Adrenal gland (tissue), 5 donors: ENCODE measurements around the gene TMUB2.
"Not testable (repeated sequence)": the region's sequence is repeated elsewhere in the genome, so short reads cannot be mapped to it uniquely, and the experiment has no call there.

Source experiments
- POLR2A ChIP-seq, 2 donors: fragments of 450-650 bp; IDR thresholded peaks; one replicate each; pipeline ENCODE4 v1.6.1; 2017; ENCODE audit warnings: antibody characterized with exemption in 2 of 2, mild to moderate bottlenecking in 2 of 2, moderate library complexity in 1 of 2
- TF ChIP-seq, protein P1 (sequence below), 6 experiments: fragments of 450-650 bp in 4 of 6; fragments of 200-600 bp in 2 of 6; sonication (generic) in 1 of 6; IDR thresholded peaks; 1 replicate in 5 of 6; 2 replicates in 1 of 6; pipeline versions ENCODE4 v1.5.1 to v1.8.0; 2016 to 2021; ENCODE audit warnings: antibody characterized with exemption in 6 of 6, mild to moderate bottlenecking in 2 of 6, moderate library complexity in 1 of 6
- donor health status: DM: no; HTN: no; CAD: no.

DNA sequence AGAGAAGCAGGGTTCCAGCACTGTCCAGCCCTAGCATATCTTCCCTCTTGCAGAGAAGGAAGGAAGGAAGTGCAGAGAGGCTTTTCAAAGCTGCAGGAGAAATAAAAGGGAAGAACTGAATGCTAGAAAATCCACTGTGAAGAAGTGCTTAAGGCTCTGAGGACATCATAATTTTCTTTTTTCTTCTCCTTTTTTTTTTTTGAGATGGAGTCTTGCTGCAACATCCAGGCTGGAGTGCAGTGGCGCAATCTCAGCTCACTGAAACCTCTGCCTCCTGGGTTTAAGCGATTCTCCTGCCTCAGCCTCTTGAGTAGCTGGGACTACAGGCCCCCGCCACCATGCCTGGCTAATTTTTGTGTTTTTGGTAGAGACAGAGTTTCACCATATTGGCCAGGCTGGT is 37.7 kb upstream of the TMUB2 start:
- TF ChIP-seq, protein P1, sequence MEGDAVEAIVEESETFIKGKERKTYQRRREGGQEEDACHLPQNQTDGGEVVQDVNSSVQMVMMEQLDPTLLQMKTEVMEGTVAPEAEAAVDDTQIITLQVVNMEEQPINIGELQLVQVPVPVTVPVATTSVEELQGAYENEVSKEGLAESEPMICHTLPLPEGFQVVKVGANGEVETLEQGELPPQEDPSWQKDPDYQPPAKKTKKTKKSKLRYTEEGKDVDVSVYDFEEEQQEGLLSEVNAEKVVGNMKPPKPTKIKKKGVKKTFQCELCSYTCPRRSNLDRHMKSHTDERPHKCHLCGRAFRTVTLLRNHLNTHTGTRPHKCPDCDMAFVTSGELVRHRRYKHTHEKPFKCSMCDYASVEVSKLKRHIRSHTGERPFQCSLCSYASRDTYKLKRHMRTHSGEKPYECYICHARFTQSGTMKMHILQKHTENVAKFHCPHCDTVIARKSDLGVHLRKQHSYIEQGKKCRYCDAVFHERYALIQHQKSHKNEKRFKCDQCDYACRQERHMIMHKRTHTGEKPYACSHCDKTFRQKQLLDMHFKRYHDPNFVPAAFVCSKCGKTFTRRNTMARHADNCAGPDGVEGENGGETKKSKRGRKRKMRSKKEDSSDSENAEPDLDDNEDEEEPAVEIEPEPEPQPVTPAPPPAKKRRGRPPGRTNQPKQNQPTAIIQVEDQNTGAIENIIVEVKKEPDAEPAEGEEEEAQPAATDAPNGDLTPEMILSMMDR (IDR thresholded peaks at IDR 0.05) = not testable (repeated sequence)
- not testable (repeated sequence) for TF ChIP-seq POLR2A (IDR thresholded peaks at IDR 0.05)
